Breast epithelium (tissue), 3 donors: ENCODE measurements around the gene IL22RA1.

Source experiments
- POLR2AphosphoS5 ChIP-seq, 3 donors: sonication (generic); formaldehyde crosslinking; IDR thresholded peaks; one replicate each; pipeline ENCODE4 v1.6.1; 2017; ENCODE audit warnings: antibody characterized with exemption in 3 of 3
- TF ChIP-seq, protein P1 (sequence below), 3 donors: fragments of 450-650 bp; IDR thresholded peaks; one replicate each; pipeline ENCODE4 v1.5.1; 2016 to 2017; ENCODE audit warnings: antibody characterized with exemption in 3 of 3, mild to moderate bottlenecking in 3 of 3, moderate library complexity in 3 of 3

DNA sequence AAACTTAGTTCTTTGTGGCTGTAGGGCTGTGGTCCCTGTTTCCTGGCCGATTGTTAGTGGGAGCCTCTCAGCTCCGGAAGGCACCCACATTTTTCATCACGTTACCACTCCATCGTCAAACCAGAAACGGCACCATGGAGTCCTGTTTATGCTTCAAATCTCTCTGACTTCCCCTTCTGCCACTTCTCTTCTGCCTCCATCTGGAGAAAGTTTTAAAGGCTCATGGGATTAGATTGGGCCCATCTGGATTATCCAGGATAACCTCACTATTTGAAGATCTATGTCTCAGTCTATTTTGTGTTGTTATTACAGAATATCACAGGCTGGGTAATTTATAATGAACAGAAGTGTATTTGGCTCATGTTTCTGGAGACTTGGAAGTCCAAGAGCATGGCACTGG, 19.3 kb upstream of the IL22RA1 start:
- TF ChIP-seq, protein P1, sequence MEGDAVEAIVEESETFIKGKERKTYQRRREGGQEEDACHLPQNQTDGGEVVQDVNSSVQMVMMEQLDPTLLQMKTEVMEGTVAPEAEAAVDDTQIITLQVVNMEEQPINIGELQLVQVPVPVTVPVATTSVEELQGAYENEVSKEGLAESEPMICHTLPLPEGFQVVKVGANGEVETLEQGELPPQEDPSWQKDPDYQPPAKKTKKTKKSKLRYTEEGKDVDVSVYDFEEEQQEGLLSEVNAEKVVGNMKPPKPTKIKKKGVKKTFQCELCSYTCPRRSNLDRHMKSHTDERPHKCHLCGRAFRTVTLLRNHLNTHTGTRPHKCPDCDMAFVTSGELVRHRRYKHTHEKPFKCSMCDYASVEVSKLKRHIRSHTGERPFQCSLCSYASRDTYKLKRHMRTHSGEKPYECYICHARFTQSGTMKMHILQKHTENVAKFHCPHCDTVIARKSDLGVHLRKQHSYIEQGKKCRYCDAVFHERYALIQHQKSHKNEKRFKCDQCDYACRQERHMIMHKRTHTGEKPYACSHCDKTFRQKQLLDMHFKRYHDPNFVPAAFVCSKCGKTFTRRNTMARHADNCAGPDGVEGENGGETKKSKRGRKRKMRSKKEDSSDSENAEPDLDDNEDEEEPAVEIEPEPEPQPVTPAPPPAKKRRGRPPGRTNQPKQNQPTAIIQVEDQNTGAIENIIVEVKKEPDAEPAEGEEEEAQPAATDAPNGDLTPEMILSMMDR (IDR thresholded peaks at IDR 0.05), result no peak
- TF ChIP-seq POLR2AphosphoS5 (IDR thresholded peaks at IDR 0.05), result no peak
